ENCODE data around the gene NRXN3. TPM values are rescaled to one million over a fixed set of nuclear protein-coding genes. Genes with fewer than 3 reads are reported as not detected.

NRXN3 gene
- total RNA-seq, 2 experiments from 2014 or later, result not detected

DNA sequence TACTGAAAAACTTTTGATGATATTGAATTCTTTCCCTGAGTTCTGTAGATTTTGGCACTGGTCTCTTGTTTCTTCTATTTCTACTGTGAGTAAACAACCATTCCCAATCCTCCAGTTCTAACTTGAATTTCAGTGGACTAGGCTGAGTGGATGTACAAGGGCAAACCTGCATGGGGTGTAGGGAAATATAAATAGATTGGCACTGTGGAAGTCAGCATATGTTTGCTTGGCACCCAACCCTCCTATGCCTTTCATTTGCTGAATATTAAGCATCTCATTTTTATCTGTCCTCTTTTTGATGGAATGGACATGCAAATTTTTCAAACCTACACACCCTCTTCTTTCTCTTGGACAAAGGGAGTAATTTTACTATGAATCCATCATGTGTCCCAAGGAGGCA is 1212.9 kb downstream of the NRXN3 start:
- H3K27ac ChIP-seq (ENCODE audit: low read depth, low read length, poor library complexity, severe bottlenecking), result no peak overlapping the region
- no peak overlapping the region for H3K4me3 ChIP-seq (ENCODE audit: low read depth, low read length, poor library complexity, severe bottlenecking)
- H2AFZ ChIP-seq (ENCODE audit: low read length), result no peak overlapping the region
- no peaks in the 10 kb centered on the region for H4K20me1 ChIP-seq (ENCODE audit: insufficient read depth, low read length)
- no peaks in the 10 kb centered on the region for H3K79me2 ChIP-seq (ENCODE audit: insufficient read depth, low read depth, low read length)
- intact Hi-C loops (cut with micrococcal nuclease; ENCODE audit: unreplicated experiment), result no loop called here
- no peak for DNase-seq (ENCODE audit: low spot score)
- no peaks in the 10 kb centered on the region for H3K9me3 ChIP-seq (ENCODE audit: low read length)
- CTCF ChIA-PET (ENCODE audit: unreplicated experiment), result no interaction called here
- POLR2A ChIA-PET, result no interaction called here
- TF ChIP-seq, protein P1, sequence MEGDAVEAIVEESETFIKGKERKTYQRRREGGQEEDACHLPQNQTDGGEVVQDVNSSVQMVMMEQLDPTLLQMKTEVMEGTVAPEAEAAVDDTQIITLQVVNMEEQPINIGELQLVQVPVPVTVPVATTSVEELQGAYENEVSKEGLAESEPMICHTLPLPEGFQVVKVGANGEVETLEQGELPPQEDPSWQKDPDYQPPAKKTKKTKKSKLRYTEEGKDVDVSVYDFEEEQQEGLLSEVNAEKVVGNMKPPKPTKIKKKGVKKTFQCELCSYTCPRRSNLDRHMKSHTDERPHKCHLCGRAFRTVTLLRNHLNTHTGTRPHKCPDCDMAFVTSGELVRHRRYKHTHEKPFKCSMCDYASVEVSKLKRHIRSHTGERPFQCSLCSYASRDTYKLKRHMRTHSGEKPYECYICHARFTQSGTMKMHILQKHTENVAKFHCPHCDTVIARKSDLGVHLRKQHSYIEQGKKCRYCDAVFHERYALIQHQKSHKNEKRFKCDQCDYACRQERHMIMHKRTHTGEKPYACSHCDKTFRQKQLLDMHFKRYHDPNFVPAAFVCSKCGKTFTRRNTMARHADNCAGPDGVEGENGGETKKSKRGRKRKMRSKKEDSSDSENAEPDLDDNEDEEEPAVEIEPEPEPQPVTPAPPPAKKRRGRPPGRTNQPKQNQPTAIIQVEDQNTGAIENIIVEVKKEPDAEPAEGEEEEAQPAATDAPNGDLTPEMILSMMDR (conservative IDR thresholded peaks at IDR 0.05; ENCODE audit: low read length), result no peak
- no peak for TF ChIP-seq EZH2phosphoT487 (IDR thresholded peaks at IDR 0.05; ENCODE audit: borderline replicate concordance, low read depth, low read length)
- H3K4me2 ChIP-seq (ENCODE audit: low read length), result no peak overlapping the region
- BruUV-seq (replicated peaks), result no TSS peak
- no peaks in the 10 kb centered on the region for H3K4me1 ChIP-seq (ENCODE audit: insufficient read depth, low read length, poor library complexity, severe bottlenecking)
- H3K9me2 ChIP-seq (ENCODE audit: insufficient read depth, low read length), result no peaks in the 10 kb centered on the region
- no peaks in the 10 kb centered on the region for H3K36me3 ChIP-seq (ENCODE audit: insufficient read depth, low read length)

DNA sequence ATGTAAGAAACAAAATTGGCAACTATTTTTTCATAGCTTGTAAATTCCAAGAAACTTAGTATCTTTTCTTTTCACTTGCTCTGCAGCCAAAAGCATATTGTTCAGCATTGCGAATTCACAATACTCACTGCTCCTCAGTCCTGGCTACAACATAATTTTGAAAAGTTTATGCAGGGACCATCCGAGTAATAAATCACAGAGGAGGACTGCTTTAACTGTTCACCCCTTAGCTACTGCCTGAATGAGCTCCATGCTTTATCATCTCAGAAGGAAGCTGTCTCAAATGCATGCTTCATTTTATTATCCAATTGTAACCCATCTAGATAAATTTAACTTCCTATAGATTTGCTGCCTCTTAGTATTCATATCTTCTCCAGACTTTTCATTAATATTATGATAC is 1213.3 kb downstream of the NRXN3 start:
- Histone ChIP-seq H2AFZ (ENCODE audit: low read length) (no peak overlapping the region), H3K9me2 (ENCODE audit: insufficient read depth, low read length) (no peaks in the 10 kb centered on the region), H4K20me1 (ENCODE audit: insufficient read depth, low read length) (no peaks in the 10 kb centered on the region), H3K4me3 (ENCODE audit: low read depth, low read length, poor library complexity, severe bottlenecking) (no peak overlapping the region), H3K4me2 (ENCODE audit: low read length) (no peak overlapping the region), H3K79me2 (ENCODE audit: insufficient read depth, low read depth, low read length) (no peaks in the 10 kb centered on the region), H3K36me3 (ENCODE audit: insufficient read depth, low read length) (no peaks in the 10 kb centered on the region), H3K4me1 (ENCODE audit: insufficient read depth, low read length, poor library complexity, severe bottlenecking) (no peaks in the 10 kb centered on the region), H3K9me3 (ENCODE audit: low read length) (no peaks in the 10 kb centered on the region), H3K27ac (ENCODE audit: low read depth, low read length, poor library complexity, severe bottlenecking) (no peak overlapping the region)
- no peak for TF ChIP-seq EZH2phosphoT487 (IDR thresholded peaks at IDR 0.05; ENCODE audit: borderline replicate concordance, low read depth, low read length)
- TF ChIP-seq, protein P1 (conservative IDR thresholded peaks at IDR 0.05; ENCODE audit: low read length), result no peak
- intact Hi-C loops (cut with micrococcal nuclease; ENCODE audit: unreplicated experiment), result no loop called here
- no TSS peak for BruUV-seq (replicated peaks)
- no peak for DNase-seq (ENCODE audit: low spot score)
- CTCF ChIA-PET (ENCODE audit: unreplicated experiment), result no interaction called here
- POLR2A ChIA-PET, result no interaction called here

DNA sequence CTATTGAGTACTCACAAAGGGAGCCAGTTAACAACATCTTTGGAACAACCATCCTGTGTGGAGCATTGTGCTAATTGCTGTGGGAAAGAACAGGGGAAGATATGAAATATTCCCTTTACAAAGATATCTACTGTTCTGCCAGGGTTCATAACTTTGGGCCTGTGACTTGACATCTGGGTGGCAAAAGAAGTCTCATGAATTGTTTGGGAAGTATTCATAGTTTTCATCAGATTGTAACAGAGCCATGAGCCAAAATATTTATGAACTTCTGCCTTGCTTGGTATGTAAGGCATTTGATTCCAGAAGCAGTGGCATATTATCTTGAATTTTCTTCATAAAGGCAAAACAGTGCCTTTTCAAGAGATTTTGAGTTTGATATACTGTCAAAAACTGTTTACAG is 1224.9 kb downstream of the NRXN3 start:
- POLR2A ChIA-PET, result interaction anchor here (0.7 kb wide), 1 partner anchor 148 kb away, joined by 4 read pairs; no protein-coding TSS in a partner anchor
- DNase-seq (ENCODE audit: low spot score), result no peak
- Histone ChIP-seq H3K4me2 (ENCODE audit: low read length) (no peak overlapping the region), H3K27ac (ENCODE audit: low read depth, low read length, poor library complexity, severe bottlenecking) (no peak overlapping the region), H3K79me2 (ENCODE audit: insufficient read depth, low read depth, low read length) (no peaks in the 10 kb centered on the region), H3K4me3 (ENCODE audit: low read depth, low read length, poor library complexity, severe bottlenecking) (no peak overlapping the region), H3K9me2 (ENCODE audit: insufficient read depth, low read length) (no peaks in the 10 kb centered on the region), H3K4me1 (ENCODE audit: insufficient read depth, low read length, poor library complexity, severe bottlenecking) (no peaks in the 10 kb centered on the region), H3K9me3 (ENCODE audit: low read length) (no peaks in the 10 kb centered on the region), H2AFZ (ENCODE audit: low read length) (no peak overlapping the region), H3K36me3 (ENCODE audit: insufficient read depth, low read length) (no peaks in the 10 kb centered on the region), H4K20me1 (ENCODE audit: insufficient read depth, low read length) (no peaks in the 10 kb centered on the region)
- CTCF ChIA-PET (ENCODE audit: unreplicated experiment), result no interaction called here
- TF ChIP-seq, protein P1 (conservative IDR thresholded peaks at IDR 0.05; ENCODE audit: low read length), result no peak
- TF ChIP-seq EZH2phosphoT487 (IDR thresholded peaks at IDR 0.05; ENCODE audit: borderline replicate concordance, low read depth, low read length), result no peak
- intact Hi-C loops (cut with micrococcal nuclease; ENCODE audit: unreplicated experiment), result no loop called here
- BruUV-seq (replicated peaks), result no TSS peak
